Lower leg skin (tissue), 4 donors: ENCODE measurements around the gene NATD1. TPM values are rescaled to one million over a fixed set of nuclear protein-coding genes. Genes with fewer than 3 reads are reported as not detected.

Experiments used
- DNase-seq, 2 donors: peaks; one replicate each; pipeline ENCODE4 v3.0.0-alpha.2; 2019; ENCODE audit warnings: low spot score in 2 of 2
- H3K4me3 ChIP-seq: fragments of 200-600 bp; sonication (generic); 2 replicates; pipeline ENCODE4 v1.5.1; 2017; ENCODE audit warnings: mild to moderate bottlenecking, low read depth; ENCODE audit not compliant: poor library complexity, severe bottlenecking
- CTCF ChIP-seq, 3 donors: fragments of 450-650 bp; IDR thresholded peaks; one replicate each; pipeline ENCODE4 v1.5.1; 2016; ENCODE audit warnings: antibody characterized with exemption in 3 of 3, mild to moderate bottlenecking in 3 of 3, moderate library complexity in 2 of 3
- POLR2A ChIP-seq, 2 donors: fragments of 450-650 bp; IDR thresholded peaks; one replicate each; pipeline ENCODE4 v1.6.1; 2016 to 2017; ENCODE audit warnings: antibody characterized with exemption in 2 of 2, mild to moderate bottlenecking in 1 of 2, moderate library complexity in 1 of 2
- WGBS, 2 donors: methylation state at CpG; one replicate each; pipeline ENCODE4 v1.1.5; 2018; 5-methylcytosine and 5-hydroxymethylcytosine counted together
- intact Hi-C: fragments of 100-400 bp; cut with DNase I; formaldehyde crosslinking; loops from one replicate; pipeline ENCODE4 v1.15.0; 2023; ENCODE audit warnings: low total_unique reads
- total RNA-seq, 4 donors: library from RNA; depleted of rRNA; stranded (reverse); fragments of >200 nt; gene quantifications; one replicate each; pipeline ENCODE4 v1.1.0, GENCODE V29; 2016

The NATD1 gene
- total RNA-seq, 4 donors from 2014 or later: 12.3 to 18.8 (median 16.0) TPM

GRCh38 chr17:21242026-21242697 lies 11.0 kb downstream of the NATD1 start:
- intact Hi-C loops: no loop called here

GRCh38 chr17:21241564-21241963 lies 11.6 kb downstream of the NATD1 start:
- 67 to 83% methylated on average over 8 to 11 of the region's 11 CpGs for WGBS, 2 donors
- no peak for DNase-seq
- TF ChIP-seq POLR2A (IDR thresholded peaks at IDR 0.05) (no peak), CTCF (IDR thresholded peaks at IDR 0.05) (no peak)
- no peak overlapping the region for H3K4me3 ChIP-seq
- intact Hi-C loops: no loop called here

More at GRCh38 chr17:21242026-21242697, 11.0 kb downstream of the NATD1 start:
- no peak for DNase-seq
- H3K4me3 ChIP-seq: no peak overlapping the region
- TF ChIP-seq CTCF (IDR thresholded peaks at IDR 0.05) (no peak), POLR2A (IDR thresholded peaks at IDR 0.05) (no peak)
- 40 to 51% methylated on average over 11 of the region's 11 CpGs for WGBS, 2 donors

- TF ChIP-seq CTCF (IDR thresholded peaks at IDR 0.05): no peak
- no peak for TF ChIP-seq POLR2A (IDR thresholded peaks at IDR 0.05)
- no peak for DNase-seq
- no peak overlapping the region for H3K4me3 ChIP-seq
- WGBS, 2 donors: 70 to 81% methylated on average over 18 to 23 of the region's 25 CpGs
- intact Hi-C loops: no loop called here
Measured at GRCh38 chr17:21240369-21241055, 12.7 kb downstream of the NATD1 start.

- DNase-seq: no peak
- intact Hi-C loops: no loop called here
- TF ChIP-seq CTCF (IDR thresholded peaks at IDR 0.05): no peak
- no peak for TF ChIP-seq POLR2A (IDR thresholded peaks at IDR 0.05)
- H3K4me3 ChIP-seq: no peak overlapping the region
- WGBS, 2 donors: 72 to 79% methylated on average over 10 to 12 of the region's 12 CpGs
Measured at GRCh38 chr17:21239680-21240368, 13.4 kb downstream of the NATD1 start.

- H3K4me3 ChIP-seq: no peak overlapping the region
- TF ChIP-seq CTCF (IDR thresholded peaks at IDR 0.05): no peak
- no peak for TF ChIP-seq POLR2A (IDR thresholded peaks at IDR 0.05)
- 78 to 85% methylated on average over 1 of the region's 1 CpG for WGBS, 2 donors
- intact Hi-C loops: no loop called here
- DNase-seq: no peak
Measured at GRCh38 chr17:21235921-21236320, 17.3 kb downstream of the NATD1 start.
